GM12878 (cell line): ENCODE measurements around the gene TRAPPC6A. TPM values are rescaled to one million over a fixed set of nuclear protein-coding genes. Genes with fewer than 3 reads are reported as not detected.

Experiments
- ATAC-seq: fragments of 200-7000 bp; cut with Tn5 transposase; 3 replicates; pipeline ENCODE4 v1.9.1; 2020; ENCODE audit warnings: mild to moderate bottlenecking, moderate library complexity
- BruUV-seq: library from RNA; stranded (reverse); fragments of 400-500 nt; replicated peaks from 2 replicates; lab custom pipeline; 2021; lab: Mats Ljungman, UMichigan
- CTCF ChIA-PET: fragments of 300-600 bp; sonication (Branson Sonifier 250); formaldehyde crosslinking; extraction: SDS; loops from one replicate; lab custom pipeline; 2021; ENCODE audit warnings: inconsistent platforms; lab: Yijun Ruan, JAX
- POLR2A ChIA-PET: fragments of 350-600 bp; formaldehyde crosslinking; extraction: SDS; loops from one replicate; lab custom pipeline; 2021; ENCODE audit warnings: inconsistent platforms; lab: Charles Lee
- RAD21 ChIA-PET: fragments of 300-600 bp; sonication (Branson Sonifier 250); formaldehyde crosslinking; loops from one replicate; lab custom pipeline; 2023; ENCODE audit warnings: antibody characterized with exemption; ENCODE audit not compliant: unreplicated experiment; lab: Charles Lee
- SMC1A ChIA-PET: fragments of 300-600 bp; sonication (Branson Sonifier 250); formaldehyde crosslinking; loops from one replicate; lab custom pipeline; 2023; ENCODE audit not compliant: unreplicated experiment, uncharacterized antibody; lab: Charles Lee
- DNase-seq: peaks from one replicate; pipeline ENCODE4 v3.0.0-alpha.2; 2011; ENCODE audit warnings: low read depth, low spot score
- FAIRE-seq: peaks from 3 replicates; lab custom pipeline; 2011; peaks lifted over from hg19 to GRCh38; lab: Jason Lieb, UNC
- H2AFZ ChIP-seq: 2 replicates; pipeline ENCODE4 v1.6.0; 2011; ENCODE audit warnings: low read depth, low read length, control low read depth; ENCODE audit not compliant: control insufficient read depth
- H3K27ac ChIP-seq: 2 replicates; pipeline ENCODE4 v1.5.1; 2011; ENCODE audit warnings: control low read depth; ENCODE audit not compliant: control insufficient read depth, insufficient read depth
- H3K27me3 ChIP-seq, 2 experiments: replicated peaks in 1 of 2; 2 replicates each; pipeline versions ENCODE4 v1.6.0 to v1.6.1; 2011; ENCODE audit warnings: low read length in 1 of 2; ENCODE audit not compliant: control insufficient read depth in 2 of 2, insufficient read depth in 2 of 2
- H3K36me3 ChIP-seq, 2 experiments: 2 replicates each; pipeline ENCODE4 v1.5.1; 2011; ENCODE audit warnings: low read length in 1 of 2; ENCODE audit not compliant: control insufficient read depth in 2 of 2, insufficient read depth in 2 of 2
- H3K4me1 ChIP-seq: 2 replicates; pipeline ENCODE4 v1.6.1; 2011; ENCODE audit warnings: mild to moderate bottlenecking, low read length, moderate library complexity, mixed read lengths; ENCODE audit not compliant: control insufficient read depth, insufficient read depth
- H3K4me2 ChIP-seq: 2 replicates; pipeline ENCODE4 v1.6.0; 2011; ENCODE audit warnings: control low read depth; ENCODE audit not compliant: control insufficient read depth, insufficient read depth
- H3K4me3 ChIP-seq: fragments of 200-600 bp; sonication (generic); 2 replicates; pipeline ENCODE4 v1.5.1; 2016
- H3K79me2 ChIP-seq: 2 replicates; pipeline ENCODE4 v1.6.0; 2011; ENCODE audit warnings: low read length; ENCODE audit not compliant: control insufficient read depth, insufficient read depth
- H3K9ac ChIP-seq: 2 replicates; pipeline ENCODE4 v1.8.0; 2011; ENCODE audit warnings: low read length, control low read depth, mixed read lengths; ENCODE audit not compliant: control insufficient read depth, insufficient read depth
- H3K9me3 ChIP-seq: replicated peaks from 3 replicates; pipeline ENCODE4 v1.5.1; 2011; ENCODE audit warnings: mild to moderate bottlenecking, low read length; ENCODE audit not compliant: control insufficient read depth, insufficient read depth
- H4K20me1 ChIP-seq: 2 replicates; pipeline ENCODE4 v1.6.0; 2011; ENCODE audit not compliant: control insufficient read depth, insufficient read depth
- BHLHE40 ChIP-seq, 2 experiments: fragments of 450-650 bp in 1 of 2; IDR thresholded peaks; 2 replicates each; pipeline ENCODE4 v1.6.1; 2011 to 2017; ENCODE audit warnings: low read depth in 2 of 2, borderline replicate concordance in 1 of 2, improper control_type of control experiment in 1 of 2, low read length in 1 of 2, mild to moderate bottlenecking in 1 of 2
- CBX5 ChIP-seq: sonication (generic); IDR thresholded peaks from 2 replicates; pipeline ENCODE4 v1.6.1; 2016; ENCODE audit warnings: low read depth, moderate library complexity, mild to moderate bottlenecking, inconsistent platforms
- CEBPB ChIP-seq, 2 experiments: fragments of 150-350 bp in 1 of 2; IDR thresholded peaks; 2 replicates each; pipeline ENCODE4 v1.6.1; 2012 to 2014; ENCODE audit warnings: low read depth in 2 of 2, low read length in 2 of 2, borderline replicate concordance in 1 of 2, inconsistent platforms in 1 of 2
- HSF1 ChIP-seq: fragments of 150-350 bp; IDR thresholded peaks from 2 replicates; pipeline ENCODE4 v1.6.1; 2014; ENCODE audit warnings: mild to moderate bottlenecking, low read depth, low read length
- IRF3 ChIP-seq: fragments of 450-650 bp; IDR thresholded peaks from 2 replicates; pipeline ENCODE4 v1.6.1; 2014; ENCODE audit warnings: mild to moderate bottlenecking
- NFIC ChIP-seq: IDR thresholded peaks from 2 replicates; pipeline ENCODE4 v1.6.1; 2012; ENCODE audit warnings: low read depth, mild to moderate bottlenecking, inconsistent platforms, low read length, moderate library complexity
- NFYB ChIP-seq: IDR thresholded peaks from 2 replicates; pipeline ENCODE4 v1.6.1; 2011; ENCODE audit warnings: low read depth, mild to moderate bottlenecking, low read length, improper control_type of control experiment, moderate library complexity; ENCODE audit not compliant: insufficient read depth
- PAX8 ChIP-seq: fragments of 450-650 bp; IDR thresholded peaks from 2 replicates; pipeline ENCODE4 v1.6.1; 2017; ENCODE audit warnings: mild to moderate bottlenecking, moderate library complexity
- YY1 ChIP-seq: IDR thresholded peaks from 2 replicates; pipeline ENCODE4 v1.6.1; 2011; ENCODE audit warnings: low read depth, mild to moderate bottlenecking, low read length
- ZBTB4 ChIP-seq: fragments of 450-650 bp; formaldehyde crosslinking; IDR thresholded peaks from 2 replicates; pipeline ENCODE4 v1.4.0; 2022; ENCODE audit warnings: mild to moderate bottlenecking, moderate library complexity
- ZNF622 ChIP-seq: fragments of 450-650 bp; IDR thresholded peaks from 2 replicates; pipeline ENCODE4 v1.6.1; 2017; ENCODE audit warnings: mild to moderate bottlenecking, inconsistent platforms
- WGBS: methylation state at CpG from one replicate; pipeline ENCODE4 v1.1.6; 2016; ENCODE audit warnings: low lambda C conversion rate; ENCODE audit not compliant: insufficient replicate concordance, insufficient coverage; ENCODE audit errors: missing lambda C conversion rate; 5-methylcytosine and 5-hydroxymethylcytosine counted together
- in situ Hi-C: fragments of 300-500 bp; cut with MboI; formaldehyde crosslinking; loops from 9 replicates; pipeline ENCODE4 v1.14.3; 2018; ENCODE audit warnings: mixed read lengths
- intact Hi-C: fragments of 100-400 bp; cut with micrococcal nuclease; formaldehyde crosslinking; loops from one replicate; pipeline ENCODE4 v1.14.2; 2022; ENCODE audit not compliant: unreplicated experiment
- polyA plus RNA-seq, 11 experiments: library from polyadenylated mRNA; depleted of rRNA in 4 of 11; unstranded in 6 of 11; stranded (reverse) in 5 of 11; fragments of >200 nt; fragmentation: Nextera tagmentation in 4 of 11; fragmentation: Illumina TruSeq in 1 of 11; extraction: Ambion mirVana in 4 of 11; extraction: Trizol in 1 of 11; gene quantifications; 1 replicate in 1 of 11; 2 replicates in 10 of 11; pipeline versions ENCODE4 v1.2.1 to v1.2.3, GENCODE V29; 2011 to 2016; ENCODE audit warnings: inconsistent platforms in 2 of 11, missing spikeins in 2 of 11, low read depth in 1 of 11
- total RNA-seq, 4 experiments: library from RNA; depleted of rRNA in 3 of 4; stranded (reverse); fragments of >200 nt in 3 of 4; fragmentation: Illumina TruSeq in 1 of 4; extraction: Trizol in 1 of 4; gene quantifications; 2 replicates each; pipeline versions ENCODE4 v1.2.1 to v1.2.3, GENCODE V29; 2013 to 2021

The TRAPPC6A gene
- total and polyA plus RNA-seq, 10 of the 15 experiments (the other 5 are each of a cell fraction or from before 2014, with no cell fraction given) = 1.8 to 83.9 (median 35.8) TPM

- Histone ChIP-seq H3K4me2 (no peak overlapping the region), H3K36me3 (no peaks in the 10 kb centered on the region), H3K9ac (no peak overlapping the region), H3K4me1 (peaks cover 13% of the 10 kb centered on the region)
- 28% methylated on average over 10 of the region's 10 CpGs for WGBS
- intact Hi-C loops = no loop called here
- CTCF ChIA-PET = no interaction called here
- no peak for TF ChIP-seq HSF1
- no peak for TF ChIP-seq NFIC
- no peak for TF ChIP-seq CEBPB (IDR thresholded peaks at IDR 0.05; ENCODE audit: borderline replicate concordance in 1 of 2, low read depth in 2 of 2, low read length in 2 of 2)
- no peak for TF ChIP-seq ZNF622
- TF ChIP-seq BHLHE40 (IDR thresholded peaks at IDR 0.05; ENCODE audit: borderline replicate concordance in 1 of 2, low read depth in 2 of 2, low read length in 1 of 2) = no peak
- no peak for TF ChIP-seq CBX5
- TF ChIP-seq PAX8 = no peak
- no peak for TF ChIP-seq YY1
- TF ChIP-seq ZBTB4 = no peak
- no peak for TF ChIP-seq IRF3
- no peak for TF ChIP-seq NFYB
- TF ChIP-seq, all 136 proteins: peak for 0
- BruUV-seq = no TSS peak
- FAIRE-seq (no peak), ATAC-seq (no peak), DNase-seq (no peak)
- POLR2A ChIA-PET = no interaction called here
- SMC1A ChIA-PET = no interaction called here
- H3K27ac ChIP-seq = no peak overlapping the region
- H3K79me2 ChIP-seq = no peaks in the 10 kb centered on the region
- H3K9me3 ChIP-seq = no peaks in the 10 kb centered on the region
- H4K20me1 ChIP-seq = no peaks in the 10 kb centered on the region
- no peaks in the 10 kb centered on the region; a peak in 2 of 4 replicates for H3K27me3 ChIP-seq
- H3K4me3 ChIP-seq = no peak overlapping the region
- H2AFZ ChIP-seq = no peak overlapping the region
- RAD21 ChIA-PET = no interaction called here
- in situ Hi-C loops = no loop called here
Measured at GRCh38 chr19:45159971-45160324, 18.1 kb downstream of the TRAPPC6A start.
